ENCODE results near the gene GALNT9. TPM values are rescaled to one million over a fixed set of nuclear protein-coding genes. Genes with fewer than 3 reads are reported as not detected.

The GALNT9 gene
- total and polyA plus RNA-seq, 2 donors (not counting 1 experiment from before 2014, with no cell fraction given), result 0.71 to 2.4 TPM

DNA sequence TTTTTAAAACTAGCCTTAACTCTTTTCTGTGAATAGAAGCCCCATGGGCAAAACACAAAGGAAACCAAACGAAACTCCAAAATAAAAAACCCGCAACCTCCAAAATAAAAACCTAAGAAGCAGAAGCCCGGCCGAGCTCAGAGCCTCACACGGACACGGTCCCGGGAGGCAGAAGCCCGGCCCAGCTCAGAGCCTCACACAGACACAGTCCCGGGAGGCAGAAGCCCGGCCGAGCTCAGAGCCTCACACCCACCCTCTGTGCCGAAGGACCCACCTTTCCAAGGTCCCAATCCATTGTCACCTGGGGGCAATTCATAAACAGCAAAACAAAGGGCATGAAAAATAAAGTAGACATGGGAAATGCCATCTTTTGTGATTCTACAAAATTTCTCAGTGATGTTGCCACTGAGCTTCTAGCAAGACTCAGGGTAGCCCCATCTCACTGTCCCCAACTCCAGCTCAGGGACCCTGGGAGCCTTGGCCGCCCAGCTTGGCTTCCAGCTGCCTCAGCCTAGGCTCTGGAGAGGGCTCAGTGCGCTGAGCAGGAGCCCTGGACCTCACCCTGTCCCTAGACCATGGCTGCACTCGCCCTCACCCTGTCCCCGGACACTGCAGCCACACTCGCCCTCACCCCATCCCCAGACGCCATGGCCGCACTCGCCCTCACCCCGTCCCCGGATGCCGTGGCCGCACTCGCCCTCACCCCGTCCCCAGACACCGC, 82.2 kb downstream of the GALNT9 start:
- ChIA-PET POLR2A (no interaction called here), CTCF (no interaction called here)
- no peak overlapping the region for H2AFZ ChIP-seq (ENCODE audit: insufficient read depth, low read depth, low read length, poor library complexity, severe bottlenecking)
- no peak for ATAC-seq (ENCODE audit: low read depth)
- DNase-seq, result no peak
- WGBS (ENCODE audit: insufficient coverage), result 95% methylated on average over 24 of the region's 27 CpGs
- H4K20me1 ChIP-seq (ENCODE audit: control insufficient read depth, insufficient read depth, low read length, poor library complexity, severe bottlenecking), result no peaks in the 10 kb centered on the region
- no peaks in the 10 kb centered on the region for H3K4me1 ChIP-seq (ENCODE audit: control insufficient read depth in 2 of 2, insufficient read depth in 2 of 2, low read length in 2 of 2)
- Mint-ChIP-seq H3K4me3 (no peak overlapping the region), H3K27ac (no peak overlapping the region), H3K27me3 (peaks cover 9% of the 10 kb centered on the region), H3K4me1 (no peaks in the 10 kb centered on the region), H3K9me3 (ENCODE audit: insufficient read depth) (no peaks in the 10 kb centered on the region)
- no peak overlapping the region for H3K9ac ChIP-seq (ENCODE audit: low read length)
- no peaks in the 10 kb centered on the region for H3K36me3 ChIP-seq (replicated peaks in 1 of 2; ENCODE audit: control extremely low read depth in 1 of 2, control insufficient read depth in 1 of 2, extremely low read depth in 1 of 2, insufficient read depth in 2 of 2, low read length in 1 of 2)
- peaks cover 0 to 3% (median 0%) of the 10 kb centered on the region in 3 donors for H3K9me3 ChIP-seq (ENCODE audit: control extremely low read depth in 1 of 3, control insufficient read depth in 2 of 3, insufficient read depth in 1 of 3, low read length in 2 of 3)
- H3K79me2 ChIP-seq (ENCODE audit: control insufficient read depth, insufficient read depth, low read length), result no peaks in the 10 kb centered on the region
- no peak overlapping the region for H3K27ac ChIP-seq (ENCODE audit: low read length in 2 of 2)
- TF ChIP-seq, protein P1, sequence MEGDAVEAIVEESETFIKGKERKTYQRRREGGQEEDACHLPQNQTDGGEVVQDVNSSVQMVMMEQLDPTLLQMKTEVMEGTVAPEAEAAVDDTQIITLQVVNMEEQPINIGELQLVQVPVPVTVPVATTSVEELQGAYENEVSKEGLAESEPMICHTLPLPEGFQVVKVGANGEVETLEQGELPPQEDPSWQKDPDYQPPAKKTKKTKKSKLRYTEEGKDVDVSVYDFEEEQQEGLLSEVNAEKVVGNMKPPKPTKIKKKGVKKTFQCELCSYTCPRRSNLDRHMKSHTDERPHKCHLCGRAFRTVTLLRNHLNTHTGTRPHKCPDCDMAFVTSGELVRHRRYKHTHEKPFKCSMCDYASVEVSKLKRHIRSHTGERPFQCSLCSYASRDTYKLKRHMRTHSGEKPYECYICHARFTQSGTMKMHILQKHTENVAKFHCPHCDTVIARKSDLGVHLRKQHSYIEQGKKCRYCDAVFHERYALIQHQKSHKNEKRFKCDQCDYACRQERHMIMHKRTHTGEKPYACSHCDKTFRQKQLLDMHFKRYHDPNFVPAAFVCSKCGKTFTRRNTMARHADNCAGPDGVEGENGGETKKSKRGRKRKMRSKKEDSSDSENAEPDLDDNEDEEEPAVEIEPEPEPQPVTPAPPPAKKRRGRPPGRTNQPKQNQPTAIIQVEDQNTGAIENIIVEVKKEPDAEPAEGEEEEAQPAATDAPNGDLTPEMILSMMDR (IDR thresholded peaks at IDR 0.05), result no peak
- TF ChIP-seq EZH2 (IDR thresholded peaks at IDR 0.05; ENCODE audit: borderline replicate concordance, insufficient read depth, low read depth, low read length, poor library complexity, severe bottlenecking), result no peak
- H3K4me2 ChIP-seq (replicated peaks; ENCODE audit: low read depth, low read length, poor library complexity, severe bottlenecking), result no peak overlapping the region
- intact Hi-C loops (cut with micrococcal nuclease), result no loop called here
- no peak overlapping the region for H3K4me3 ChIP-seq (ENCODE audit: control extremely low read depth in 1 of 5, extremely low read depth in 1 of 5, insufficient read depth in 1 of 5, low read depth in 2 of 5, low read length in 4 of 5)
- H3K27me3 ChIP-seq (replicated peaks in 1 of 4; ENCODE audit: control extremely low read depth in 1 of 4, control insufficient read depth in 3 of 4, insufficient read depth in 4 of 4, low read length in 3 of 4), result peaks cover 0 to 3% (median 0%) of the 10 kb centered on the region in 4 experiments

- H3K4me1 ChIP-seq (ENCODE audit: control insufficient read depth in 2 of 2, insufficient read depth in 2 of 2, low read length in 2 of 2), result no peaks in the 10 kb centered on the region
- DNase-seq (no peak), ATAC-seq (ENCODE audit: low read depth) (no peak)
- no peaks in the 10 kb centered on the region for H4K20me1 ChIP-seq (ENCODE audit: control insufficient read depth, insufficient read depth, low read length, poor library complexity, severe bottlenecking)
- WGBS (ENCODE audit: insufficient coverage), result 82% methylated on average over 27 of the region's 28 CpGs
- no peak overlapping the region for H3K9ac ChIP-seq (ENCODE audit: low read length)
- H2AFZ ChIP-seq (ENCODE audit: insufficient read depth, low read depth, low read length, poor library complexity, severe bottlenecking), result no peak overlapping the region
- Mint-ChIP-seq H3K27ac (no peak overlapping the region), H3K27me3 (peaks cover 9% of the 10 kb centered on the region), H3K4me3 (no peak overlapping the region), H3K4me1 (no peaks in the 10 kb centered on the region), H3K9me3 (ENCODE audit: insufficient read depth) (no peaks in the 10 kb centered on the region)
- TF ChIP-seq, protein P1 (IDR thresholded peaks at IDR 0.05), result no peak
- TF ChIP-seq EZH2 (IDR thresholded peaks at IDR 0.05; ENCODE audit: borderline replicate concordance, insufficient read depth, low read depth, low read length, poor library complexity, severe bottlenecking), result no peak
- H3K27me3 ChIP-seq (replicated peaks in 1 of 4; ENCODE audit: control extremely low read depth in 1 of 4, control insufficient read depth in 3 of 4, insufficient read depth in 4 of 4, low read length in 3 of 4), result peaks cover 0 to 3% (median 0%) of the 10 kb centered on the region in 4 experiments
- CTCF ChIA-PET, result no interaction called here
- H3K4me2 ChIP-seq (replicated peaks; ENCODE audit: low read depth, low read length, poor library complexity, severe bottlenecking), result no peak overlapping the region
- intact Hi-C loops (cut with micrococcal nuclease), result no loop called here
- POLR2A ChIA-PET, result no interaction called here
- H3K9me3 ChIP-seq (ENCODE audit: control extremely low read depth in 1 of 3, control insufficient read depth in 2 of 3, insufficient read depth in 1 of 3, low read length in 2 of 3), result peaks cover 0 to 3% (median 0%) of the 10 kb centered on the region in 3 donors
- H3K4me3 ChIP-seq (ENCODE audit: control extremely low read depth in 1 of 5, extremely low read depth in 1 of 5, insufficient read depth in 1 of 5, low read depth in 2 of 5, low read length in 4 of 5), result no peak overlapping the region
- no peak overlapping the region for H3K27ac ChIP-seq (ENCODE audit: low read length in 2 of 2)
- H3K36me3 ChIP-seq (replicated peaks in 1 of 2; ENCODE audit: control extremely low read depth in 1 of 2, control insufficient read depth in 1 of 2, extremely low read depth in 1 of 2, insufficient read depth in 2 of 2, low read length in 1 of 2), result no peaks in the 10 kb centered on the region
- no peaks in the 10 kb centered on the region for H3K79me2 ChIP-seq (ENCODE audit: control insufficient read depth, insufficient read depth, low read length)
These were observed 83.8 kb downstream of the GALNT9 start for GRCh38 chr12:132245521-132246101.

All from B cell (primary cell).